ENCODE data around the gene NHERF1.

Gene NHERF1

GRCh38 chr17:74815550-74816370 is 67.3 kb downstream of the NHERF1 start:
- no peaks in the 10 kb centered on the region for H3K9me3 Mint-ChIP-seq
- H3K4me1 Mint-ChIP-seq: peaks cover 2% of the 10 kb centered on the region
- ATAC-seq (ENCODE audit: low read depth) (no peak), DNase-seq (ENCODE audit: low spot score in 2 of 2) (no peak)
- no peak overlapping the region for H3K27ac Mint-ChIP-seq
- peaks cover 17% of the 10 kb centered on the region for H3K36me3 Mint-ChIP-seq
- H3K4me3 Mint-ChIP-seq: no peak overlapping the region
- no peaks in the 10 kb centered on the region for H3K27me3 Mint-ChIP-seq

- Mint-ChIP-seq H3K4me3 (no peak overlapping the region), H3K27ac (no peak overlapping the region), H3K27me3 (no peaks in the 10 kb centered on the region), H3K9me3 (no peaks in the 10 kb centered on the region), H3K4me1 (peaks cover 2% of the 10 kb centered on the region), H3K36me3 (peaks cover 17% of the 10 kb centered on the region)
- ATAC-seq (ENCODE audit: low read depth) (no peak), DNase-seq (ENCODE audit: low spot score in 2 of 2) (no peak)
These were observed 68.6 kb downstream of the NHERF1 start for GRCh38 chr17:74816905-74817620.

- H3K36me3 Mint-ChIP-seq: peaks cover 12% of the 10 kb centered on the region
- H3K4me1 Mint-ChIP-seq: peaks cover 2% of the 10 kb centered on the region
- H3K27me3 Mint-ChIP-seq: no peaks in the 10 kb centered on the region
- no peak overlapping the region for H3K4me3 Mint-ChIP-seq
- no peak for DNase-seq (ENCODE audit: low spot score in 2 of 2)
- no peak for ATAC-seq (ENCODE audit: low read depth)
- H3K27ac Mint-ChIP-seq: no peak overlapping the region
- H3K9me3 Mint-ChIP-seq: no peaks in the 10 kb centered on the region
These were observed 70.0 kb downstream of the NHERF1 start for GRCh38 chr17:74818291-74818938.
